D721Med (cell line): ENCODE results near the gene NYAP1.

ENCODE experiments used
- DNase-seq: peaks from one replicate; pipeline ENCODE4 v3.0.0; 2011; ENCODE audit warnings: low spot score; ENCODE audit not compliant: insufficient read length
- FAIRE-seq: peaks from 2 replicates; lab custom pipeline; 2011; peaks lifted over from hg19 to GRCh38; lab: Jason Lieb, UNC
- CTCF ChIP-seq: IDR thresholded peaks from 2 replicates; pipeline ENCODE4 v1.5.1; 2012; ENCODE audit warnings: mild to moderate bottlenecking, control low read depth; ENCODE audit not compliant: insufficient read depth; ENCODE audit errors: missing control alignments

Gene NYAP1

DNA sequence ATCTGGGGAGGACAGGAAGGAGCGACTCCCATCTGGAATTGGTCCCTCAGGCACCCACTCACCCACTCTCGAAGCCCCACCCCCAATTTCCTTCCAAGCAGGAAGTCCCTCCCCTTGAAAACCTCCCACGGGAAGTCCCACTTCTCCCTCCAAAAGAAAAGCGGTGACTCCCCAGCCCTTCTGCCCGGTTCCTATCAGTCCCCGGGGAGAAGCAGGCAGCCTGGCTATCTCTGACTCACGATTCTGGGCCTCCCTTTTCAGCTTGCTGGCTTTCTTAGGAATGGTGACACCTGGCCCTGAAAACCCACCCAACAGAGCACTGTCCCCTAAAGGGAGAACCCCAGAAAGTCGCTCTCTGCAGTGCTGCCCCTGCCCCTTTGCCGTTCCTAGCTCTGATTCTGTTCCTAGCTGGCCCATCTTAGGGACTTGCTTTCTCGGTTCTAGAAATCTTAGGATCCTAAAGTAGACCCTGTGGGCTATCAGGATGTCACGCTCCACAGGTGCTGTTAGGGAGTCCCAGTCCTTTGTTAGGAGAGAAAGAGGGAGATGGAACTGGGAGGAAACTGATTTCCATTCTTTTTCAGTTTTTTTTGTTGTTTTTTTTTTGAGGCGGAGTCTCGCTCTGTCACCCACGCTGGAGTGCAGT lies 10.8 kb upstream of the NYAP1 start:
- FAIRE-seq (no peak), DNase-seq (no peak)
- no peak for TF ChIP-seq CTCF

DNA sequence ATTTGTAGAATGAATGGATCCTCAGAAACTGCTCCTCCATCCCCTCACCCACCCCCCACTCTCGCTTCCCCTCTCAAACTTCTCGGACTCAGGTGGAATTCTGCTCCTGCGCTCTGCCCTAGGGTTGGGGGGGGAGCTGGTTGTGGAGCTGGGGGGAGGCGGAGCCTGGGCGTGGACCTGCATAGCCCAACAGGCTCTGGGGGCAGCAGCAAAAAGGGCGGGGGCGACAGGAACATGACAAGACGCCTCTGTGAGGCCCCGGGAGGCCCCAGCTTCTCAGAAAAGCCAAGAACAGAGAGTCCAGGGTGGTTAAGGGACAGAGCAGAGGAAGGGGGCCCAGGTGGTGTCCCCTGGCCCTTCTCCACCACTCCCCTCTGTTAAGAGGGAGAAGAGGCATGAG lies 8.2 kb upstream of the NYAP1 start:
- no peak for TF ChIP-seq CTCF
- no peak for DNase-seq
- no peak for FAIRE-seq

GRCh38 chr7:100476101-100476780 lies 7.5 kb upstream of the NYAP1 start:
- TF ChIP-seq CTCF = no peak
- no peak for FAIRE-seq
- no peak for DNase-seq

DNA sequence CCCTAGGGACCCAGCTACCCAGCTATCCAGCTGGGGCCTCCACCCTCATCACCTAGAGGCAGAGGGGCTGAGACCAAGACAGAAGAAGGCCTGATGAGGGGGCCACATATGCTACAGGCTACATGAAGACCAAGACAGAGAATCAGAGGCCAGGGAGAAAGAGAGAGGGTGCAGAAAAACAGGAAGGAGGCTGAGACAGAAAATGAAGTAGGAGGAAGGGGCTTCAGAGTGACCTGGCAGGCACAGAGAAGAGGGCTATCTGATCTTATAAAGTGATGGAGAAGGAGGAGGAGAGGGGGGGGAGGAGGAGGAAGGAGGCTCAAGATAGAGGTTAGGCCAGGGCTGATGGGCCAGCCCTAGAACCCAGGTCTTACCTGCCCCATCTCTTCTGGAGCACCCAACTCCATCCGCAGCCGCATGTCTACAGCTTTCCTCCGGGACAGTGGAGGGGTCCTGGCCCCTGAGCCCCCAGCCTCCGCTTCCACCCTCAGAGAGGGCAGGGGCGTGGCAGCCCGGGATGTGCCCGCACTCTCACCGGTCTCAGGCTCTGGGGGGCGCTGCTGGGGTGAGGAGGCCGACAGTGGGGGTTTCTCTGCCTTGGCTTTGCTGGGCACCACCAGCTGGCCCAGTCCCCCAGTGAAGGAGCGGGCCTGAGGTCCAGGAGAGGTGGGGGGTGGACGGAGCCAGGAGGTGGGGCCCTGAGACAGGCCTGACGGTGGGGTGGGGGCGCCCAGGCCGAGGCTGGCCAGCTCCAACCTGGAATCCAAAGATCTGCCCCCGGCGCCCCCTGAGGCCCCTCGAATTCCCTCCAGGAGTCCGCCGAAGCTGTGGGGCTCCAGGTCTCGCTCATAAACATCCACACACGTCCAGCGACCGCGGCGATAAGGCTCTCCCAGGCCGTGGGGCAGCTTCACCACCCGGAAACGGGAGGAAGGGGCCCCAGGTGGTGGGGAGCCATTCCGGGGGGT lies 6.5 kb upstream of the NYAP1 start:
- DNase-seq (no peak), FAIRE-seq (no peak)
- TF ChIP-seq CTCF = no peak

GRCh38 chr7:100477871-100478267 lies 5.9 kb upstream of the NYAP1 start:
- no peak for FAIRE-seq
- TF ChIP-seq CTCF = no peak

GRCh38 chr7:100478958-100479660 lies 4.6 kb upstream of the NYAP1 start, which contains the start of gene TSC22D4:
Gene TSC22D4, minus strand, starts transcription at chr7:100479214. Its CDS starts 1,176 bp downstream, at chr7:100478038.
- peak; percentile 91 for DNase-seq
- FAIRE-seq = no peak
- no peak for TF ChIP-seq CTCF

More at GRCh38 chr7:100477871-100478267, 5.9 kb upstream of the NYAP1 start:
- no peak for DNase-seq
